CD14-positive monocyte (primary cell): ENCODE results near the gene OCRL. TPM values are rescaled to one million over a fixed set of nuclear protein-coding genes. Genes with fewer than 3 reads are reported as not detected.

ENCODE experiments used
- DNase-seq, 3 donors: peaks; one replicate each; pipeline ENCODE4 v3.0.0-alpha.2; 2011 to 2022
- H2AFZ ChIP-seq: 2 replicates; pipeline ENCODE4 v1.6.0; 2012; ENCODE audit warnings: mild to moderate bottlenecking, low read depth, low read length, inconsistent platforms; ENCODE audit not compliant: insufficient read depth, poor library complexity, severe bottlenecking
- H3K27ac ChIP-seq, 2 donors: 1 replicate in 1 of 2; 2 replicates in 1 of 2; pipeline ENCODE4 v1.5.1; 2012 to 2013; ENCODE audit warnings: low read length in 2 of 2, control low read depth in 1 of 2, inconsistent platforms in 1 of 2, low read depth in 1 of 2, mild to moderate bottlenecking in 1 of 2
- H3K27me3 ChIP-seq, 2 donors: one replicate each; pipeline versions ENCODE4 v1.6.0 to v1.6.1; 2011 to 2013; ENCODE audit warnings: low read length in 2 of 2; ENCODE audit not compliant: control insufficient read depth in 2 of 2, insufficient read depth in 2 of 2
- H3K36me3 ChIP-seq, 2 donors: replicated peaks in 1 of 2; 1 replicate in 1 of 2; 2 replicates in 1 of 2; pipeline versions ENCODE4 v1.5.1 to v1.6.1; 2012 to 2013; ENCODE audit warnings: low read length in 2 of 2, control low read depth in 1 of 2, inconsistent platforms in 1 of 2, mild to moderate bottlenecking in 1 of 2; ENCODE audit not compliant: insufficient read depth in 2 of 2, control insufficient read depth in 1 of 2
- H3K4me1 ChIP-seq, 2 donors: 1 replicate in 1 of 2; 2 replicates in 1 of 2; pipeline versions ENCODE4 v1.5.1 to v1.6.1; 2012 to 2013; ENCODE audit warnings: low read length in 2 of 2, control low read depth in 1 of 2, inconsistent platforms in 1 of 2, mild to moderate bottlenecking in 1 of 2, moderate library complexity in 1 of 2; ENCODE audit not compliant: insufficient read depth in 2 of 2, control insufficient read depth in 1 of 2
- H3K4me2 ChIP-seq: replicated peaks from 2 replicates; pipeline ENCODE3; 2012; ENCODE audit warnings: low read length, moderate library complexity, mild to moderate bottlenecking; ENCODE audit not compliant: poor library complexity, severe bottlenecking; ENCODE audit errors: extremely low read depth
- H3K4me3 ChIP-seq, 3 experiments: fragments of 200-600 bp in 1 of 3; sonication (generic) in 1 of 3; replicated peaks in 1 of 3; 1 replicate in 2 of 3; 2 replicates in 1 of 3; pipeline ENCODE4 v1.5.1; 2011 to 2013; ENCODE audit warnings: low read length in 3 of 3, mild to moderate bottlenecking in 3 of 3, control low read depth in 2 of 3, low read depth in 2 of 3, inconsistent platforms in 1 of 3, moderate library complexity in 1 of 3
- H3K79me2 ChIP-seq: 2 replicates; pipeline ENCODE4 v1.6.0; 2012; ENCODE audit warnings: mild to moderate bottlenecking, control low read depth, inconsistent platforms, low read length, moderate library complexity; ENCODE audit not compliant: insufficient read depth
- H3K9ac ChIP-seq: 2 replicates; pipeline ENCODE4 v1.6.0; 2017; ENCODE audit warnings: low read length, mild to moderate bottlenecking; ENCODE audit not compliant: insufficient read depth, poor library complexity, severe bottlenecking
- H3K9me3 ChIP-seq, 2 donors: replicated peaks in 1 of 2; 1 replicate in 1 of 2; 2 replicates in 1 of 2; pipeline versions ENCODE4 v1.5.1 to v1.6.1; 2012 to 2013; ENCODE audit warnings: low read length in 2 of 2, control low read depth in 1 of 2; ENCODE audit not compliant: control insufficient read depth in 1 of 2, insufficient read depth in 1 of 2
- H4K20me1 ChIP-seq: 2 replicates; pipeline ENCODE4 v1.6.0; 2012; ENCODE audit warnings: mild to moderate bottlenecking, low read length, control low read depth, moderate library complexity; ENCODE audit not compliant: insufficient read depth
- H3K27ac Mint-ChIP-seq, 7 donors: one replicate each; pipeline ENCODE4 v1.8.0; 2020; ENCODE audit warnings: mild to moderate bottlenecking in 7 of 7, mixed read lengths in 7 of 7, moderate library complexity in 6 of 7, inconsistent platforms in 2 of 7
- H3K27me3 Mint-ChIP-seq, 3 donors: one replicate each; pipeline ENCODE4 v1.8.0; 2021 to 2022; ENCODE audit warnings: low read depth in 3 of 3, mild to moderate bottlenecking in 3 of 3, mixed read lengths in 3 of 3, moderate library complexity in 3 of 3, inconsistent platforms in 1 of 3
- H3K36me3 Mint-ChIP-seq, 2 donors: one replicate each; pipeline ENCODE4 v1.8.0; 2020; ENCODE audit warnings: mixed read lengths in 2 of 2, inconsistent platforms in 1 of 2, mild to moderate bottlenecking in 1 of 2
- H3K4me1 Mint-ChIP-seq: one replicate; pipeline ENCODE4 v1.8.0; 2020; ENCODE audit warnings: mild to moderate bottlenecking, mixed read lengths
- H3K4me3 Mint-ChIP-seq, 2 donors: one replicate each; pipeline ENCODE4 v1.8.0; 2020; ENCODE audit warnings: mild to moderate bottlenecking in 2 of 2, mixed read lengths in 2 of 2, moderate library complexity in 1 of 2
- H3K9me3 Mint-ChIP-seq, 7 donors: one replicate each; pipeline ENCODE4 v1.8.0; 2020 to 2022; ENCODE audit warnings: mixed read lengths in 7 of 7, mild to moderate bottlenecking in 6 of 7, moderate library complexity in 6 of 7, inconsistent platforms in 2 of 7
- whole genome bisulfite sequencing: methylation state at CpG from one replicate; pipeline ENCODE4 v1.1.5; 2013; ENCODE audit warnings: missing lambda C conversion rate; ENCODE audit not compliant: insufficient coverage; 5-methylcytosine and 5-hydroxymethylcytosine counted together
- intact Hi-C, 2 donors: fragments of 100-400 bp; cut with micrococcal nuclease; formaldehyde crosslinking; loops; one replicate each; pipeline versions ENCODE4 v1.15.0 to v1.15.1; 2023
- polyA plus RNA-seq, 3 donors: library from polyadenylated mRNA; depleted of rRNA in 1 of 3; unstranded in 2 of 3; stranded (reverse) in 1 of 3; fragments of 300-500 nt in 2 of 3; fragments of >200 nt in 1 of 3; fragmentation: Illumina TruSeq in 2 of 3; gene quantifications; 1 replicate in 2 of 3; 2 replicates in 1 of 3; pipeline ENCODE4 v1.2.3, GENCODE V29; 2012 to 2021
- TF ChIP-seq, protein P1 (sequence below): fragments of 200-600 bp; IDR thresholded peaks from one replicate; pipeline ENCODE4 v1.8.0; 2022; ENCODE audit warnings: antibody characterized with exemption, mild to moderate bottlenecking

The OCRL gene
- polyA plus RNA-seq, 3 donors = 1.8 to 11.2 (median 2.4) TPM

DNA sequence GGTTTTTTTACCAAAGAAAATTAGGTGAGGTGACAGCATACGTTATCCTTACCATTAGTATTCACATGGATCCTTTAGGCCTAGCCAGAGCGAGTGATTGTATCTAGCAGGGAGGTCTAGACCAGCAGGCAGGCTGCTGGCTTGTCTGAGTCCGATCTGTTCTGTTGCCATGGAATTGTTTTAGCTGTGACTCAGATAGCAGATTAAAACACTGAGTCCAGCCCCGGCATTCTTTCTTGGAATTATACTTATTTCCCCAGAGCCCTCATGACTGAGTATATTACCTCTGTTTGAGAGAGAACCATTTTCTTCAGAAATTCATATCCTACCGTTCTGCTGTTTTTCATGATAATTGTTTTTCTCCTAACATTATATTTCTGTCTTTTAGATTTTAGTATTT, 37.4 kb downstream of the OCRL start:
- intact Hi-C loops = no loop called here
- no peaks in the 10 kb centered on the region for H3K27me3 ChIP-seq
- H3K9me3 ChIP-seq = no peaks in the 10 kb centered on the region
- Mint-ChIP-seq H3K4me3 (no peak overlapping the region), H3K9me3 (peaks cover 0 to 5% (median 1%) of the 10 kb centered on the region in 7 donors), H3K36me3 (peaks cover 43 to 59% of the 10 kb centered on the region in 2 donors), H3K27me3 (peaks cover 0 to 2% (median 0%) of the 10 kb centered on the region in 3 donors), H3K27ac (no peak overlapping the region), H3K4me1 (no peaks in the 10 kb centered on the region)
- H3K4me2 ChIP-seq = no peak overlapping the region
- no peak overlapping the region for H3K27ac ChIP-seq
- no CpG with 5 or more reads among the region's 5 CpGs for WGBS
- H3K79me2 ChIP-seq = no peaks in the 10 kb centered on the region
- H4K20me1 ChIP-seq = no peaks in the 10 kb centered on the region
- TF ChIP-seq, protein P1, sequence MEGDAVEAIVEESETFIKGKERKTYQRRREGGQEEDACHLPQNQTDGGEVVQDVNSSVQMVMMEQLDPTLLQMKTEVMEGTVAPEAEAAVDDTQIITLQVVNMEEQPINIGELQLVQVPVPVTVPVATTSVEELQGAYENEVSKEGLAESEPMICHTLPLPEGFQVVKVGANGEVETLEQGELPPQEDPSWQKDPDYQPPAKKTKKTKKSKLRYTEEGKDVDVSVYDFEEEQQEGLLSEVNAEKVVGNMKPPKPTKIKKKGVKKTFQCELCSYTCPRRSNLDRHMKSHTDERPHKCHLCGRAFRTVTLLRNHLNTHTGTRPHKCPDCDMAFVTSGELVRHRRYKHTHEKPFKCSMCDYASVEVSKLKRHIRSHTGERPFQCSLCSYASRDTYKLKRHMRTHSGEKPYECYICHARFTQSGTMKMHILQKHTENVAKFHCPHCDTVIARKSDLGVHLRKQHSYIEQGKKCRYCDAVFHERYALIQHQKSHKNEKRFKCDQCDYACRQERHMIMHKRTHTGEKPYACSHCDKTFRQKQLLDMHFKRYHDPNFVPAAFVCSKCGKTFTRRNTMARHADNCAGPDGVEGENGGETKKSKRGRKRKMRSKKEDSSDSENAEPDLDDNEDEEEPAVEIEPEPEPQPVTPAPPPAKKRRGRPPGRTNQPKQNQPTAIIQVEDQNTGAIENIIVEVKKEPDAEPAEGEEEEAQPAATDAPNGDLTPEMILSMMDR = no peak
- peaks cover 33 to 68% of the 10 kb centered on the region in 2 donors for H3K36me3 ChIP-seq
- no peaks in the 10 kb centered on the region for H3K4me1 ChIP-seq
- DNase-seq = no peak
- no peak overlapping the region for H3K4me3 ChIP-seq
- no peak overlapping the region for H3K9ac ChIP-seq
- H2AFZ ChIP-seq = no peak overlapping the region

DNA sequence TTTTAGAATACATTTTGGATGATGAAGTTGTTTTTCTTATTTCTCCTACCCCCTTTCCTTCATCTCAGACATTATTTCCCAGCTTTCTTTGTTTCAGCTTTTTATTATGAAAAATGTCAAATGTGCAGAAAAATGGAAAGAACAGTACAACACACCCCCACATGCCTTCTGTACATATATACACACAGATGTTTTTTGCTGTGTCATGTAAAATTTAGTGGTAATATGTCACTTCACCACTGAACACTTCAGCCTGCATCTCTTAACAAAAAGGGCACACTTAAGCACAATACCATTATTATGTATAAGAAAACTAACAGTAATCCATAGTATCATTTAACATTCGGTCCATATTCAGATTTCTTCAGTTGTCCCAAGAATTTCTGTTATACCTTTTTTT, 37.8 kb downstream of the OCRL start:
- Mint-ChIP-seq H3K4me3 (no peak overlapping the region), H3K27ac (no peak overlapping the region), H3K27me3 (peaks cover 0 to 2% (median 0%) of the 10 kb centered on the region in 3 donors), H3K36me3 (peaks cover 40 to 57% of the 10 kb centered on the region in 2 donors), H3K9me3 (peaks cover 0 to 5% (median 1%) of the 10 kb centered on the region in 7 donors), H3K4me1 (no peaks in the 10 kb centered on the region)
- no CpG with 5 or more reads among the region's 1 CpG for WGBS
- no peaks in the 10 kb centered on the region for H3K9me3 ChIP-seq
- H3K27me3 ChIP-seq = no peaks in the 10 kb centered on the region
- no peak for DNase-seq
- H3K9ac ChIP-seq = no peak overlapping the region
- TF ChIP-seq, protein P1 = no peak
- no peak overlapping the region for H2AFZ ChIP-seq
- H3K36me3 ChIP-seq = peaks cover 36 to 68% of the 10 kb centered on the region in 2 donors
- H4K20me1 ChIP-seq = no peaks in the 10 kb centered on the region
- no peak overlapping the region for H3K27ac ChIP-seq
- no peaks in the 10 kb centered on the region for H3K4me1 ChIP-seq
- no peaks in the 10 kb centered on the region for H3K79me2 ChIP-seq
- H3K4me3 ChIP-seq = no peak overlapping the region
- H3K4me2 ChIP-seq = no peak overlapping the region
- intact Hi-C loops = no loop called here
